HG02588 (cell line): ENCODE results near the gene CYB5RL.
"Not testable (repeated sequence)": the region's sequence is repeated elsewhere in the genome, so short reads cannot be mapped to it uniquely, and the experiment has no call there.

ENCODE experiments used
- ATAC-seq: cut with Tn5 transposase; IDR thresholded peaks from one replicate; pipeline ENCODE4 v1.9.1; 2021; ENCODE audit warnings: mild to moderate bottlenecking, moderate library complexity; ENCODE audit not compliant: unreplicated experiment

The CYB5RL gene

DNA sequence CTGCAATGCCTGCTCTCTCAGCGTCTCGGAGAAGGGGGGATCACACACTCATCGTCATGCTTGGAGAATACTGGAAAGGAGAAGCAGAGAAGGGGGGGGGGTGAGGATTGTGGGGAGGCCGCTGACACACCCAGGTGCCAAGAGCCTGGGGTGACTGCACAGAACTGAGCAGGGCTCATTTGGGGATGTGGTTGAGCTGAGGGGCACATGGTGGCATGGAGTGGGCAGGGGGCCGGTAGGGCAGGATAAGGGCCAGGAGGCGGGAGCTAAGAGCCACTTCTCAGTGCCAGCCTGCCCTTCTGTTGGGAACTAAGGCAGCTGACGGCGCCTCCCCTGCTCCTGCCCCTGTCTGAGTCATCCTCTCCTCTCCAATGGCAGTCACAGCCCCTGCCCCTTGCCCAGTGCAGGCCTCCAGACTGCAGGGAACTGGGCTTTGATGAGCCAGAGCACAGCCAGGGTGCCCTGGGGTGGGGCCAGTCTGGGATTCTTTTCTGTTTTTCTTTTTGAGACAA lies 27.3 kb upstream of the CYB5RL start:
- no peak for ATAC-seq

DNA sequence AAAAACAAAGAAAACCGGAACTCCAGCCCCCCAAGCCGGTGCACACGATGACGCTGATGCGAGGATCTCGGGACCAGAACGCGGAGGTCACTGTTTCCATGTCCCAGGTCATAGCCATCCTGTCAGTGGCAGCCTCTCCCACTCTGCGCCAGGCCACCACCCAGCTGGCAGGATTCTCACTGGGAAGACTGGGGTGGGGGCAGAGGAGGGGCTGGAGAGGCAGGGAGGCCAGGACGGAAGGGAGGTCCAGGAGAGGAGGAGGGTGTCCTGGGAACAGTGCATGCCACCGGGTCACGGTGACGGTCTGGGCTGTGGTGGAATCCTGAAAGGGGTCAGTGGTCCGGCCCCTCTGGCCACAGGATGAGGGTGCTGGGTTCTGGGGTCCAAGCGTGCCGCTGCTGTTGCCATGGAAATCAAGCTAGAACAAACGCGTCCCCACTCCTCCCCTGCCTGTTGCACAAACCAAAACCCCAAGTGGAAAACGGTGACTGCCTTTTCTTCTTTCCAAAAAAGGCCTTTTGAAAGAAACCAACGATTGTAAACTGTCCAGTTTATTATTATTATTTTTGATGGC lies 26.2 kb upstream of the CYB5RL start:
- ATAC-seq, result no peak

DNA sequence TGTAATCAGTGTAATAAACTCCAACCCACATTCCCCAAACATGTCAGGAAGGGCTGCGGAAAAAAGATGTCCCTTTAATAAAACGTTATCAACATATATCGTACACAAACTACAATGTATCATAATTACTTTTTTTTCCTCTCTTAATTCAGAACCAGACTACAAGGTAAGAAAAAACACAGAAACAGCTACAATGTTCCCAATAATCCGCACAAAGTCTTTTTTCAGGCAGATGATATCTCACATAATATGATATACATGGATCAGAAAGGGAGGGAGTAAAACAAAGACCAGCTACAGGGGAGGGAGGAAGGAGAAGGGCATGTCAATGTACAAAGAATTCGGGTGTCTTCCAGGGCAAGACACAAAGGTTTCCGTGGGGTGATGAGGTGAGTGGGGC lies 25.5 kb upstream of the CYB5RL start:
- ATAC-seq, result no peak

GRCh38 chr1:54224233-54224632 lies 24.4 kb upstream of the CYB5RL start:
- ATAC-seq, result no peak

DNA sequence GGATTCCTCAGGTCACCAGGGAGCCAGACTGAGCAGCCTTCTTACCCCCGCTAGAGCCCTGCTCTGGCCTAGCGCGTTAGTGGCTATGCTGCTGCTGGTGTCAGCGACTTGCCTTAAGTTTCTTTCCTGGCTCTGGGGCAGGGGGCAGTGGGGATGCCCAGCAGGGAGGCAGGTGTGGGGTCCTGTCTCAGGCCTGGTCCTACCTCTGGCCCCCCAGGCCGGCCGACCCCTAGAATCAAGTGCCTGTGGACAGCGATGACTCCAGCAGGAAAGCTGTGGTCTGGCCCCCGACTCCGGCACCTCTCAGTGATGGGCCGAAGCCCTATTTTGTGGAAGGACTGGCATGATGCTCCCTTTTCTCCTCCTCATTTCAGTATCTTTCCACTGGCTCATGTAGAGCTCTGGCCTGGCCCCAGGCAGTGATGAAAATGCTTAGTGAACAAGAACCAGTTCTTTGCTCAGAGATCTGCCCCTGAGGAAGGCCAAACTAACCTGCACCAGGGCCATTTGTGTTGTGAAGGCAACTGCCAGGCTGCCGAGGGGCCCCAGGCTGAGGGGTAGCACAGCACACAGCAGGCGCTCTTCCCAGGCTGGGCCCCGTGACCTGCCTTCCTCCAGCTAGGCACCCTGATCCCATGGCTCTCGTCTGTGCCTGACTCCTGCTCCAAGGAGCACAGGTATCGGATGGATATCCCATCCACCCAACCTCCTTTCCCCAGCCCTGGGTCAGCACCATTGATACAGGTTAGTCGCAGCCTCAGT lies 23.8 kb upstream of the CYB5RL start:
- ATAC-seq, result no peak

- ATAC-seq, result no peak
Measured at GRCh38 chr1:54222711-54223110, 22.9 kb upstream of the CYB5RL start.

DNA sequence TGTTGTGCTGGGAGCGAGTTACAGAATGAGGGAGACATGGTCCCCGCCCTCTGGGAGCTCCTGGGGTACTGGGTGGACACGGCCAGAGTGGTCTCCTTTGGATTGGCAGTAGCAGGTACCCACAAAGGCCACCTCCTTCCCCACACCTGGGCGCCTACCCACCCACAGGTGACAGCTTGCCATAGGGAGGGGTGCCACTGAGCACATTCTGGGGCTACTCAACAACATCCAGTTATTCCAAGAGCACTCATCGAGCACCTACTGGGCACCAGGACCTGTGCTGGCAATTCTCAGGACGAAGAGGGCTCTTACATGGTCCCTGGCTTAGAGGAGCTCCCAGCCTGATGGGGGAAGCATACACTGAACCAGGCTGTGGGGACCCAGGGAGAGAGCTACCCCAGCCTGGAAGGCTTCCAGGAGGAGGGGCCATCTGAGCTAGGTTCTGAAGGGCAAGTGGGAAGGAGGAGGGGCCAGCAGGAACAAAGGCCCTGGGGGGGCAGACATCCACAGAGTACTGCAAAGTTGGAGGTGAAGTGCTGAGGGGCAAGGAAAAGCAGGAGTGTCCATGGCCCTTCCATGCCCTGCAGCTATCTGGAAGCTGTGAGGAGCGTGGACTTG lies 22.1 kb upstream of the CYB5RL start:
- no peak for ATAC-seq

DNA sequence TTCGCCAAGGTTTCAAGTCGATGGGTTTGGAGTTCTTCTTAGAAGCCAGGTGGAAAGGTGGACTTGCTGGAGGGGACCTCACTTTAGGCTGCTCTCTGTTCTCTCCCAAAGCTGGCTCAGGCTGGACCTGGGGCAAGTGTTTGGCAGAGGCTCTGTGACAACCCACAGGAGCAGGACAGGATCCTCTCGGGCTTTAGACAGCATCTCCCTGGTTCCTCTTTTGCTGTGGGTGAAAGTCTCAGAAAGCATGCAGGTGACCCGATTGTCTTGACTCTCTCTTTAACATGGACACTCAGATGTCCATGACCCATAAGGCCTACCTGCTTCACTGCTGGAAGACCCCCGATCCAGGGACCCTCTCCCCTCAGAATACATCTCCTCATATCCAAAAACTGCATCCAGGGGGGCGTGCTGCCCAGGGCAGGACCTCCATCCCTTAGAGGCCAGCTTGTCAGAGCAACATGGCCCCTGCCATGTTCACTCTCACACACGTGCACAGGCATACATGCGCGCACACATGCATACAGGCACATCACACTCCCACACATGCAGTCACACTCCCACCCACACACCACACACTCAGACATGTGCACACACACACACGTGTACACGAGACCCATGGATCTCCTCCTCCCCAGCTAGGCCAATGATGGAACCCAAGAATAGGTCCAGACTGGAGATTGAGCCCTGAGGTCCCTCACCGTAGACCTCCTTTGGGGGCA lies 21.4 kb upstream of the CYB5RL start:
- no peak for ATAC-seq

- ATAC-seq, result no peak
Measured at GRCh38 chr1:54220004-54220811, 20.4 kb upstream of the CYB5RL start.

- ATAC-seq, result no peak
Measured at GRCh38 chr1:54219688-54220003, 19.8 kb upstream of the CYB5RL start.

- no peak for ATAC-seq
Measured at GRCh38 chr1:54218883-54219687, 19.3 kb upstream of the CYB5RL start.

GRCh38 chr1:54215523-54215922 lies 15.7 kb upstream of the CYB5RL start:
- ATAC-seq, result no peak

GRCh38 chr1:54212872-54213271 lies 13.0 kb upstream of the CYB5RL start:
- ATAC-seq, result no peak

DNA sequence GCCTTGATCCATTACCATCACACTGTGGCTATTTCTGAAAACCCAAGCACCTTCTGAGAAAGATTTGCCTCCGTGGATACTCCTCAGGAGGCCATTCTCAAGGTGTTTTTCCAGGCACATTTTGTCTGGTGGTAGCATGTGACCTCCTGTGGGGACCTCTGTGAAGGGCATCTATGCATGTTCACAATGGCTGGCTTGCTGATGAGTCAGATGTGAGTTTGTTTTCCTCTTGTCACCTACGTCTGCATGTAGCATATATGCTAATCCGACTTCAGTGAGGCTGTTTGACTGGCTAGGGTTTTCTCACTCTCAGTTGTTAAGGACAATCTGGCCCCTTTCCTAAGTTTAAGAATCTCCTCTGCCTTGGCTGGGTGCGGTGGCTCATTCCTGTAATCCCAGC lies 8.1 kb upstream of the CYB5RL start:
- not testable (repeated sequence) for ATAC-seq

DNA sequence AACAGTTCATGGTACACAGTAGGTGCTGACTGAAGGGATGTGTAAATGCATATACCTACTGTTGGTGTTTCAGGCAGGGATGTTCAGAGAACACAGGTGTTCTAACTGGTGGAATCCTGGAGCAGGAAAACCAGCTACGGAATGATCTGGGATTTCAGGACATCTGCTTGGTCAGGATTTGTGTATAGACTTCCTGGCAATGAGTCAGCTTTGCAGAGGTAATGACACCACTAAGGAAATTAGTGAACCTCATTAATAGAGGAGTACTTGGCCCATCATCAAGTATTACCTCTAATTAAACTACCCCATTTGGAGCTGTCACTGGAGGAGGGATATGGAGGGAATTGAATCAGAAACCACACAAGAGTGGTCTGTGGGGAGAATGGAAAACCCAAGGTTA lies 7.5 kb upstream of the CYB5RL start:
- no peak for ATAC-seq

DNA sequence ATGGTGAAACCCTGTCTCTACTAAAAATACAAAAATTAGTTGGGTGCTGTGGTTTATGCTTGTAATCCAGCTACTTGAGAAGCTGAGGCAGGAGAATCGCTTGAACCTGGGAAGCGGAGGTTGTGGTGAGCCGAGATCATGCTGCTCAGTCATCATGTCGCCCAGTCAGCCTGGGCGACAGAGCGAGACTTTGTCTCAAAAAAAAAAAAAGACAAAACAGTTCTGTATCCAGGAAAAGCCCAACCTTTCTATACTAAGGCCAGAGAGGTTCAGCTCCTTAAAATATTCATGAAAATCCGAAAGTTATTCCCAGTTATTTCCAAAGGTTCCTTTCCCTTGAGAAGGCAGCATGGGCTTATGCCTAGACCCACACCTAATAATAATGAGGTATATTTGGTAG lies 4.4 kb upstream of the CYB5RL start:
- no peak for ATAC-seq

DNA sequence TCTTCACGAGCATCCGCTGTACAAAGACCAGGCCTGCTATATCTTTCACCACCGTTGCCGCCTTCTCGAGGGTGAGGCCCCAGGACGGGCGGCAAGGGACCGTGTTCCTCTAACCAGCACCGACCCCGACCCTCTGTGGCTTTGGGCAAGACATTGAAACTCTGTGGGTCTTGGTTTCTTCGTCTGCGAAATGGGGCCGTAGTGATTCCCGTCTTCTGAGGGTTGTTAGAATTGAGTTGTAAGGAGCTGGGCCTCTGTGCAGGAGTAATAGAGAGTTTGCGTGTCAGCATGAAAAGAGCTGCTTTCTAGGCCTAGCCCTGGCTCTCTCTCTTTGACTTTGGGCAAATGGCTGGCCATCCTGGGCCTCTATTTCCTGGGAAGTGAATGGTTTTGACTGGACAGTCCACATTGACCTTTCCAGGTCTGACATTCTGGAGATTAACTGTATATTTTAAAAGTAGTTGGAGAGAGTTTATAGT lies 728 bp upstream of the CYB5RL start:
- ATAC-seq, result peak; percentile 6

GRCh38 chr1:54199151-54199764 lies 572 bp downstream of the CYB5RL start:
- ATAC-seq, result no peak

DNA sequence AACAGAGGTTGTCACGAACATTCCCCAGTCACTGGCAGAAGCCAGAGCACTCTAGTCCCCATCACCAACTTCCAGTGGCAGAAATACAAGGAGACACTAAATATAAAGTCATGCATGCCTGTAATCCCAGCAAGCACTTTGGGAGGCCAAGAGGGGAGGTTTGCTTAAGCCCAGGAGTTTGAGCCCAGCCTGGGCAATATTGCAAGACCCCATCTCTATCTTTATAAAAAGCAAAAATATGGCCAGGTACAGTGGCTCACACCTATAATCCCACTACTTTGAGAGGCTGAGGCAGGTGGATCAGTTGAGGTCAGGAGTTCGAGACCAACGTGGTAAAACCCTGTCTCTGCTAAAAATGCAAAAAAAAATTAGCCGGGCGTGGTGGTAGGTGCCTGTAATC lies 6.4 kb downstream of the CYB5RL start:
- ATAC-seq, result no peak
